ENCODE measurements around the gene STOML2.

Gene STOML2

DNA sequence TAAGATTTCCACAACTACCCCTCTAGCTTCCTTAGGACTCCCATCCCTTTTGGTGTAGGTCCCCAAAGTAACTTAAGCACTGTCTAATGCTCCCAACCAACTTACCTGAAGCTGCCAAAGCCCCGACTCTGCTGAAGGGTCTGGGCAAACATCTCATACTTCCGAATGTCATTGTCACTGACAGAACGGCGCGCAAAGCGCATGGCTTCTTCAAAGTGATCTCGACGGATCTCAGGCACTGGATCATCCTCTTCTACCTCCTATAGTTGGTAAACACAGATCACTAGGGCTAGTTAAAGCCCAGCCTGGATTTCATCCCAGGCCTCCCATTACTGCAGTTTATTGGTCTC lies 45.7 kb downstream of the STOML2 start:
- Histone ChIP-seq H3K36me3 (ENCODE audit: control insufficient read depth, insufficient read depth, low read length) (peaks cover 47% of the 10 kb centered on the region), H3K9ac (ENCODE audit: low read length) (no peak overlapping the region), H3K4me3 (ENCODE audit: low read length) (no peak overlapping the region), H3K9me3 (ENCODE audit: control insufficient read depth, low read length) (no peaks in the 10 kb centered on the region), H3K27me3 (ENCODE audit: control insufficient read depth, insufficient read depth, low read length) (no peaks in the 10 kb centered on the region), H3K4me1 (ENCODE audit: control insufficient read depth, insufficient read depth, low read length) (no peaks in the 10 kb centered on the region)

GRCh38 chr9:35056571-35057270 lies 46.2 kb downstream of the STOML2 start:
- H3K4me1 ChIP-seq (ENCODE audit: control insufficient read depth, insufficient read depth, low read length), result no peaks in the 10 kb centered on the region
- H3K9ac ChIP-seq (ENCODE audit: low read length), result no peak overlapping the region
- no peak overlapping the region for H3K4me3 ChIP-seq (ENCODE audit: low read length)
- no peaks in the 10 kb centered on the region for H3K27me3 ChIP-seq (ENCODE audit: control insufficient read depth, insufficient read depth, low read length)
- H3K9me3 ChIP-seq (ENCODE audit: control insufficient read depth, low read length), result no peaks in the 10 kb centered on the region
- H3K36me3 ChIP-seq (ENCODE audit: control insufficient read depth, insufficient read depth, low read length), result peaks cover 41% of the 10 kb centered on the region

DNA sequence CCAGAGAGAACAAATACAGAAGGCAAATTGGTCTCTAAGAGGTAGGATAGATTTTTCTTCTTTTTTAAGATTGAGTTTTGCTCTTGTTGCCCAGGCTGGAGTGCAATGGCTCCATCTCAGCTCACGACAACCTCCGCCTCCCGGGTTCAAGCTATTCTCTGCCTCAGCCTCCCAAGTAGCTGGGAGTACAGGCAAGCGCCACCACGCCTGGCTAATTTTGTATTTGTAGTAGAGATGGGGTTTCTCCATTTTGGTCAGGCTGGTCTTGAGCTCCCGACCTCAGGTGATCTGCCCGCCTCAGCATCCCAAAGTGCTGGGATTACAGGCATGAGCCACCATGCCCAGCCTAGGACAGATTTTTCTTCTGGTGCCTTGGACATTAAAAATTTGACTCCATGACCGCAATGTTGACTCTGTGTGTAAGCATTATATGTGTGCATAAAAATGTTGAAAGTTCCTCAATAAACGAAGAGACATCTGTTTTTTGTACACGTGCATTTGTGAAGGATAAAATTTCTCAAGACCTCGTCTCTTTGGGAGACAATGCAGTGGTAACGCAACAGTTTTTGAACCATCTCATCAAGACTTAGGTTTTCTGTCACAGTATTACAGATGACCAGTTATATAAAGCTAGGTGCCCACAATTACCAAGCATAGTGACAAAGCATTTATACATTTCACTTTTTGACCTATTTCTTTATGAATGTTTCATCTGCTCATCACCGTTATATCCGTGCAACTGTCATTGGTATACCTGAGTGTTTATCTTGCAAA lies 47.9 kb downstream of the STOML2 start:
- H3K4me1 ChIP-seq (ENCODE audit: control insufficient read depth, insufficient read depth, low read length), result no peaks in the 10 kb centered on the region
- H3K9me3 ChIP-seq (ENCODE audit: control insufficient read depth, low read length), result no peaks in the 10 kb centered on the region
- H3K9ac ChIP-seq (ENCODE audit: low read length), result no peak overlapping the region
- H3K36me3 ChIP-seq (ENCODE audit: control insufficient read depth, insufficient read depth, low read length), result peaks cover 26% of the 10 kb centered on the region
- H3K4me3 ChIP-seq (ENCODE audit: low read length), result no peak overlapping the region
- H3K27me3 ChIP-seq (ENCODE audit: control insufficient read depth, insufficient read depth, low read length), result no peaks in the 10 kb centered on the region

DNA sequence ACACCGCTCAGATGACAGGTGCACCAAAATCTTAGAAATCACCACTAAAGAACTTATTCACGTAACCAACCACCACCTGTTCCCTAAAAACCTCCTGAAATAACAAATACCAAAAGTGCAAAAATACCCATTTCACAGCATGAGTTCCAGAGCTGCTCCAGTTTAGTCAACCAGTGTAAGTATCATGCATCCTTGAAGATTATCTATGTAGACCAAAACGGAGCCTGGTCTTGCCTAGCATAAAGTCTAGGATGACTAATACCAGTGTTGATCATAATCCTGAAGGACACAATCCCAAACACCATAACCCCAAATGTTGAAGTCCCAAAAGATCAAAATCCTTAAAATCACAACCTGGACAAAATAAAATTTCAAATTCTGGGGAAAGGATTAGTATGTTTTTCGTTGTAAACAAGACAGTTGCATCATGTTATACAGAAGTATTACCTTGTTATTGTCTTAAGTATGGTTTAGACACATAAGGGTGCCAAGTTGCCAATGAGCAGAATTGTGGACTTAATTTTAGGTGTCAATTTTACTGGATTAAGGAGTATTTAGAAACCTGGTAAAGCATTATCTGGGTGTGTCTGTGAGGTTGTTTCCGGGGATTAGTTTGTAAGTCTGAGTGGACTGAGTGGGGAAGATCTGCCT lies 48.6 kb downstream of the STOML2 start:
- Histone ChIP-seq H3K4me3 (ENCODE audit: low read length) (no peak overlapping the region), H3K4me1 (ENCODE audit: control insufficient read depth, insufficient read depth, low read length) (no peaks in the 10 kb centered on the region), H3K36me3 (ENCODE audit: control insufficient read depth, insufficient read depth, low read length) (peaks cover 22% of the 10 kb centered on the region), H3K27me3 (ENCODE audit: control insufficient read depth, insufficient read depth, low read length) (no peaks in the 10 kb centered on the region), H3K9ac (ENCODE audit: low read length) (no peak overlapping the region), H3K9me3 (ENCODE audit: control insufficient read depth, low read length) (no peaks in the 10 kb centered on the region)

DNA sequence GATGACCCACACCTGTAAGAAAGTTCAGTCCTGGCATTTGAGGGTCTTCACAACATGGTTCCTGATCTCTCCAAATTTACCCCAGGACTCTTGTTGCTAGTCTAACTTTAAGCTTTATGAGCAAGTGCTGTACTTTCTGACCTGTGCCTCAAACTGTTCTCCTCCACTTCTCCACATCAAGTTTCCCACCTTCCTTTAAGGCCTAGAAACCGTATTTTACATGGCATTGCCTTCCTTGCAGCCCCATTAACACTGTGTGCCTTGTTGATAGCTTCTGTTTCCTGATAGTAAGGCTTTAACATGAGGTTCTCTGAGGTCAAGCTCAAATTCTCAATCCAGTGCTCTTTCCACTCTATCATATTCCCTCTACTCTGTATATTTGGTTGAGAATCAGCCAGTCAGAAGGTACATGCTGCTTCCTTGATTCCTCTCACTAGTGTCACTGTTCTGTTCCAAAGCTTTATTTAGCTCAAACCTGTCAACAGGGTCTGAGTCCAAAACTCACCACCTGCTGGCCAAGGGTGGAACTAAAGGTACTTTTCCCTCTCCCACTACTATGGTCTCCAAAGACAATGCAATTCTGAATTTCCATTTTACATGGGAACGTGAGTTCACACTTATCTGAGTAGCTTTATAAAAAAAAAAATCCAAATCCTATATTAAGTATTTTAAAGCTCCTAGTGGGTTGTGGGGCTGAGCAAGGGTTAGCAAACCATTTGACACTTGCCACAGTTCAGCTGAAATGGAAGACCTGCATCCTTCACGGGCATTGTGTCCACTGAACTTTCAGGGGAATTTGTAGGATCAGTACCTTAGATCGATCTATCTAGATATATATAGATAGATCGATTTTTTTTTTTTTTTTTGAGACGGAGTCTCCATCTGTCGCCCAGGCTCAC lies 51.6 kb downstream of the STOML2 start:
- Histone ChIP-seq H3K9ac (ENCODE audit: low read length) (no peak overlapping the region), H3K36me3 (ENCODE audit: control insufficient read depth, insufficient read depth, low read length) (no peaks in the 10 kb centered on the region)

More for the DNA sequence above, 51.6 kb downstream of the STOML2 start:
- Histone ChIP-seq H3K27me3 (ENCODE audit: control insufficient read depth, insufficient read depth, low read length) (no peaks in the 10 kb centered on the region), H3K4me3 (ENCODE audit: low read length) (no peak overlapping the region), H3K9me3 (ENCODE audit: control insufficient read depth, low read length) (no peaks in the 10 kb centered on the region), H3K4me1 (ENCODE audit: control insufficient read depth, insufficient read depth, low read length) (no peaks in the 10 kb centered on the region)
